ENCODE data around the gene SPOP. TPM values are rescaled to one million over a fixed set of nuclear protein-coding genes. Genes with fewer than 3 reads are reported as not detected.

Gene SPOP
- total and polyA plus RNA-seq, 2 experiments from 2014 or later: 51.2 to 65.7 TPM

- H3K9me2 ChIP-seq (replicated peaks; ENCODE audit: insufficient read depth): no peaks in the 10 kb centered on the region
- no peaks in the 10 kb centered on the region for H3K9me3 ChIP-seq (ENCODE audit: low read depth)
- whole genome bisulfite sequencing (ENCODE audit: low lambda C conversion rate, missing lambda C conversion rate): 90% methylated on average over 4 of the region's 4 CpGs
- H4K20me1 ChIP-seq (ENCODE audit: insufficient read depth, poor library complexity, severe bottlenecking): no peaks in the 10 kb centered on the region
- DNase-seq (ENCODE audit: low spot score): no peak
- H3K4me1 ChIP-seq (ENCODE audit: insufficient read depth): no peaks in the 10 kb centered on the region
- no peak overlapping the region for H3K4me2 ChIP-seq
- no peak overlapping the region for H3K4me3 ChIP-seq
- H3K79me2 ChIP-seq: no peaks in the 10 kb centered on the region
- H2AFZ ChIP-seq: no peak overlapping the region
- no peaks in the 10 kb centered on the region for H3K27me3 ChIP-seq
- peak overlapping the region; percentile 13 for H3K27ac ChIP-seq
- no peak for TF ChIP-seq EZH2phosphoT487 (IDR thresholded peaks at IDR 0.05; ENCODE audit: low read depth, severe bottlenecking, unreplicated experiment)
- no peak for TF ChIP-seq CTCF (IDR thresholded peaks at IDR 0.05; ENCODE audit: poor library complexity)
- TF ChIP-seq EZH2 (IDR thresholded peaks at IDR 0.05; ENCODE audit: borderline replicate concordance): no peak
- no peaks in the 10 kb centered on the region for H3K36me3 ChIP-seq (replicated peaks; ENCODE audit: insufficient read depth, low read depth)
Measured at GRCh38 chr17:49597436-49597835, 80.5 kb downstream of the SPOP start.

DNA sequence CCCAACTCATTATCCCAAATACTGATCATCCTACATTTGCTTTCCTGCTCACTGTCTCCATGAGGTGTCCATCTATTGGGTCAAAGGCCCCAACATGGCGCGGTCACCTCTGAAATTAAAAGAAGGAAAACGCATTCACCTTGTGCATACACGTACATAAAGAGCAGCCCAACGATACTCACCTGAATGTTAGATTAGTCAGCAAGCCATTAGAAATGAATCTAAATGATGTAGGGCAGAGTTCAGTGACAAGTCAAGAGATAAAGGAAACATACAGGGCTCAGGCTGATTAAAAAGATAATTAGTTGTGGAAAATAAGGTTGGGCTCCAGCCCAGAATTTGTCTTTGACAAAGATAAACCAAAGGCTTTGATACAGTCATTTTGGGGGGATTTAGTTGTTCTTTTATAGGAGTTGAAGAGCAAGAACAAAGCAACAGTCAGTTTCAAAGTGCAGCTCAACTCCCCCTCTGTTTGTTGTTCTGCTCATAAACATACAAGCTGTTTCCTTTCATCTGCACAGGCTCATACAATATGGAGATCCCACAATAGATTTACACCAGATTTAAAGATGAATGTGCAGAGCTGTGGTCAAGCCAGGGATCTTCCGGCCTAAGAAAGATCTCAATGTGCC is 81.2 kb downstream of the SPOP start:
- H3K27ac ChIP-seq: peak overlapping the region; percentile 13
- H3K4me2 ChIP-seq: no peak overlapping the region
- H3K79me2 ChIP-seq: no peaks in the 10 kb centered on the region
- TF ChIP-seq EZH2phosphoT487 (IDR thresholded peaks at IDR 0.05; ENCODE audit: low read depth, severe bottlenecking, unreplicated experiment) (no peak), EZH2 (IDR thresholded peaks at IDR 0.05; ENCODE audit: borderline replicate concordance) (no peak), CTCF (IDR thresholded peaks at IDR 0.05; ENCODE audit: poor library complexity) (no peak)
- no peaks in the 10 kb centered on the region for H3K27me3 ChIP-seq
- DNase-seq (ENCODE audit: low spot score): no peak
- no peak overlapping the region for H3K4me3 ChIP-seq
- no peaks in the 10 kb centered on the region for H3K9me3 ChIP-seq (ENCODE audit: low read depth)
- no peaks in the 10 kb centered on the region for H3K9me2 ChIP-seq (replicated peaks; ENCODE audit: insufficient read depth)
- H3K36me3 ChIP-seq (replicated peaks; ENCODE audit: insufficient read depth, low read depth): no peaks in the 10 kb centered on the region
- no peaks in the 10 kb centered on the region for H4K20me1 ChIP-seq (ENCODE audit: insufficient read depth, poor library complexity, severe bottlenecking)
- 69% methylated on average over 6 of the region's 6 CpGs for WGBS (ENCODE audit: low lambda C conversion rate, missing lambda C conversion rate)
- no peak overlapping the region for H2AFZ ChIP-seq
- H3K4me1 ChIP-seq (ENCODE audit: insufficient read depth): no peaks in the 10 kb centered on the region

DNA sequence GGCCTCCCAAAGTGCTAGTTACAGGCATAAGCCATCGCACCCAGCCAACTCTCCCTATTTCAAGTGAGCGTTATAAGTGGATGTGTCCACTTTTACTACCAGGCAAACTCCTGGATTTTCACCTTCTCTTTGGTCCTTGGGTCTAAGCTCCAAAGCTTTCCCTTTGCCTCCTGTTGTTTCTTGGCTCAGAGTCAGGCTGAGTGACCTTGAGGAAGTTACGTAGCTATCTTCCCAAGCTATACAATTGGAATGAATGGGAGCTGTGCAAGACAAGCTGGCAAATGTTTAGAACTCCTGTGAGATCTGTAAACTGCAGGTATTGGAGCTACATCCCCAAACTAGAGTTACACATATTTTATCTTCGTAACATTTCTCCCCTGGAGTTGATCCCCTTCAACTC is 81.9 kb downstream of the SPOP start:
- no peak for TF ChIP-seq CTCF (IDR thresholded peaks at IDR 0.05; ENCODE audit: poor library complexity)
- no peak for TF ChIP-seq EZH2 (IDR thresholded peaks at IDR 0.05; ENCODE audit: borderline replicate concordance)
- no peak for TF ChIP-seq EZH2phosphoT487 (IDR thresholded peaks at IDR 0.05; ENCODE audit: low read depth, severe bottlenecking, unreplicated experiment)
- Histone ChIP-seq H3K9me3 (ENCODE audit: low read depth) (no peaks in the 10 kb centered on the region), H3K4me3 (no peak overlapping the region), H3K36me3 (replicated peaks; ENCODE audit: insufficient read depth, low read depth) (no peaks in the 10 kb centered on the region), H3K4me1 (ENCODE audit: insufficient read depth) (no peaks in the 10 kb centered on the region), H2AFZ (no peak overlapping the region), H3K27me3 (no peaks in the 10 kb centered on the region), H3K79me2 (no peaks in the 10 kb centered on the region), H3K4me2 (no peak overlapping the region), H4K20me1 (ENCODE audit: insufficient read depth, poor library complexity, severe bottlenecking) (no peaks in the 10 kb centered on the region), H3K27ac (peak overlapping the region; percentile 25), H3K9me2 (replicated peaks; ENCODE audit: insufficient read depth) (no peaks in the 10 kb centered on the region)
- 91% methylated on average over 4 of the region's 4 CpGs for WGBS (ENCODE audit: low lambda C conversion rate, missing lambda C conversion rate)
- DNase-seq (ENCODE audit: low spot score): no peak
